Glutamatergic neuron (in vitro differentiated cells): ENCODE results near the gene ELF3. TPM values are rescaled to one million over a fixed set of nuclear protein-coding genes. Genes with fewer than 3 reads are reported as not detected.

Experiments used
- DNase-seq: peaks from one replicate; pipeline ENCODE4 v3.0.0; 2022
- H3K27ac Mint-ChIP-seq: one replicate; pipeline ENCODE4 v1.8.0; 2020; ENCODE audit warnings: mild to moderate bottlenecking, mixed read lengths, inconsistent platforms; ENCODE audit not compliant: unreplicated experiment
- H3K27me3 Mint-ChIP-seq: one replicate; pipeline ENCODE4 v1.8.0; 2020; ENCODE audit warnings: mild to moderate bottlenecking, moderate library complexity, mixed read lengths, inconsistent platforms; ENCODE audit not compliant: unreplicated experiment
- H3K36me3 Mint-ChIP-seq: one replicate; pipeline ENCODE4 v1.8.0; 2020; ENCODE audit warnings: mild to moderate bottlenecking, mixed read lengths, inconsistent platforms; ENCODE audit not compliant: unreplicated experiment
- H3K4me1 Mint-ChIP-seq: one replicate; pipeline ENCODE4 v1.8.0; 2020; ENCODE audit warnings: mild to moderate bottlenecking, low read depth, mixed read lengths, inconsistent platforms; ENCODE audit not compliant: unreplicated experiment
- H3K4me3 Mint-ChIP-seq: one replicate; pipeline ENCODE4 v1.8.0; 2020; ENCODE audit warnings: mild to moderate bottlenecking, mixed read lengths, inconsistent platforms; ENCODE audit not compliant: unreplicated experiment
- H3K9me3 Mint-ChIP-seq: one replicate; pipeline ENCODE4 v1.8.0; 2020; ENCODE audit warnings: mild to moderate bottlenecking, moderate library complexity, mixed read lengths, inconsistent platforms; ENCODE audit not compliant: unreplicated experiment
- total RNA-seq: library from RNA; stranded (reverse); fragmentation: NEBNext Ultra II Directional; extraction: Animal tissue kit (Norgen Biotek cat#: 25700); gene quantifications from one replicate; pipeline ENCODE4 v1.2.1, GENCODE V29; 2021; ENCODE audit not compliant: unreplicated experiment
- TF ChIP-seq, protein P1 (sequence below): fragments of 200-600 bp; sonication (generic); IDR thresholded peaks from one replicate; pipeline ENCODE4 v1.5.0; 2021; ENCODE audit not compliant: partially characterized antibody, unreplicated experiment

ELF3 gene
- total RNA-seq, 1 donor from 2014 or later: 0.96 TPM

DNA sequence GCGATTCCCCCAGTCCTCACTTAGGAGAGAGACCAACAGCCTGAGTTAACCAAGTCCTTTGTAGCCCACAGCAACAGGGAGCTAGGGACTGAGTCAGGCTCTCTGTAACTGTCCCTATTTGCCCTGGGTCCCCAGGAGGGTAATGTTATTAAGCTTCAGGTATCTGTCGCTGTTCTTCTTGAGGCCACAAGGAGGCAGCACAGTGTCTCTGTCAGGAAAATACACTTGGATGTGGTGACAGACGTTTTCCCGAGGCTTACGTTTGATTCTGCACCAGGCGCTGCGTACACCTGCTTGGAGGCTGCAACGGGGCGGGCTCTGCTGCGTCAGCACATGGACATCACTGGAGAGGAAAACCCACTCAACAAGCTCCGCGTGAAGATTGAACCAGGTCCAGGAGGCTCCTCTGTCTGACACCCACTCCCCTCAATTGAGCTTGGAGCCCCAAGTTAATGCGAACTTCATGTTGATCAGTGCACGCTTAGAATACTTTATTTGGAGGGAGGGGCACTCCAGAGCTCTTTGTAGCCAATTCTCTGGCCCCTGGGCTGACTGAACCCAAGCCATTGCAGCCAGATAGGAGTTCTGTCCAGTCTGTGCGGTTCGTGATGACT, 10.7 kb upstream of the ELF3 start:
- H3K9me3 Mint-ChIP-seq: no peaks in the 10 kb centered on the region
- H3K27ac Mint-ChIP-seq: no peak overlapping the region
- H3K4me1 Mint-ChIP-seq: no peaks in the 10 kb centered on the region
- H3K36me3 Mint-ChIP-seq: peaks cover 3% of the 10 kb centered on the region
- TF ChIP-seq, protein P1, sequence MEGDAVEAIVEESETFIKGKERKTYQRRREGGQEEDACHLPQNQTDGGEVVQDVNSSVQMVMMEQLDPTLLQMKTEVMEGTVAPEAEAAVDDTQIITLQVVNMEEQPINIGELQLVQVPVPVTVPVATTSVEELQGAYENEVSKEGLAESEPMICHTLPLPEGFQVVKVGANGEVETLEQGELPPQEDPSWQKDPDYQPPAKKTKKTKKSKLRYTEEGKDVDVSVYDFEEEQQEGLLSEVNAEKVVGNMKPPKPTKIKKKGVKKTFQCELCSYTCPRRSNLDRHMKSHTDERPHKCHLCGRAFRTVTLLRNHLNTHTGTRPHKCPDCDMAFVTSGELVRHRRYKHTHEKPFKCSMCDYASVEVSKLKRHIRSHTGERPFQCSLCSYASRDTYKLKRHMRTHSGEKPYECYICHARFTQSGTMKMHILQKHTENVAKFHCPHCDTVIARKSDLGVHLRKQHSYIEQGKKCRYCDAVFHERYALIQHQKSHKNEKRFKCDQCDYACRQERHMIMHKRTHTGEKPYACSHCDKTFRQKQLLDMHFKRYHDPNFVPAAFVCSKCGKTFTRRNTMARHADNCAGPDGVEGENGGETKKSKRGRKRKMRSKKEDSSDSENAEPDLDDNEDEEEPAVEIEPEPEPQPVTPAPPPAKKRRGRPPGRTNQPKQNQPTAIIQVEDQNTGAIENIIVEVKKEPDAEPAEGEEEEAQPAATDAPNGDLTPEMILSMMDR: peak; percentile 81
- peak; percentile 37 for DNase-seq
- no peak overlapping the region for H3K4me3 Mint-ChIP-seq
- peaks cover 6% of the 10 kb centered on the region for H3K27me3 Mint-ChIP-seq

DNA sequence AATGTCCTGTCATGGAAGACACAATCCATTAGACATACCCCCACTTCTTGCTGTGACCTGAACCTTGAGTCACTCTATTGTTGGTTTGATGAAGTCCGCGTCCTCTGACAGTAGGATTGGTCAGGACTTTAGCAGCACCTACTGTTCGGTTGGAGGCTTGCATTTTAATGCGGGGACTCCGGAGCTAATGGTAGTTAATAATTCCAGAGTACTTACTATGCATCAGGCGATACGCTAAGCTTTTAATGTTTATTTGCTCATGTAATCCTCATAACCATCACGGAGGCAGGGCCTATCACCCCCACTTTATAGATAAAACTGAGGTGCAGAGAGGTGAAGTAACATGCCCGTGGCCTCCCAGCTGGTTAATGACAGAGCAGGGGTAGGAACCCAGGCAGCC, 7.9 kb upstream of the ELF3 start:
- no peaks in the 10 kb centered on the region for H3K4me1 Mint-ChIP-seq
- no peaks in the 10 kb centered on the region for H3K9me3 Mint-ChIP-seq
- peaks cover 3% of the 10 kb centered on the region for H3K36me3 Mint-ChIP-seq
- peaks cover 7% of the 10 kb centered on the region for H3K27me3 Mint-ChIP-seq
- DNase-seq: no peak
- no peak overlapping the region for H3K4me3 Mint-ChIP-seq
- TF ChIP-seq, protein P1: no peak
- no peak overlapping the region for H3K27ac Mint-ChIP-seq

DNA sequence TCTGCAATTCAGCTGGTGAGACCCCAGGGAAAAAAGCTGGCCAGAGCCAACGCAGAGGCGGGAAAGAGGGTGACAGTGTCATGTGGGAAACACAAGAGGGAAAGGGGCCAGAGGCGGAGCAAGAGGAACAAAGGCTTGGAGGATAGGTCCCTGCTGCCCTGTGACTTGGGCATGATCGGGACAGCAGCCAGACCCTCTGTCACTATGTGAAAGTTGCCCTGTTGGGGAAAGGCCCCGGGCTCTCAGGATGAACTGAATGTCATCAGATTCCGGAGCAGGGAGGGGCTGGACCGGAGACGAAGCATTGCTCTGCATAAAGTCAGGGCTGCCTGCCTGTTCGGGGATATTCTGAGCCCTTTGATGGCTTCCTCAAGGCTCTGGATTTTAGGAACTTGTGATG, 5.7 kb upstream of the ELF3 start:
- DNase-seq: no peak
- Mint-ChIP-seq H3K27me3 (peaks cover 9% of the 10 kb centered on the region), H3K27ac (no peak overlapping the region), H3K4me1 (no peaks in the 10 kb centered on the region), H3K36me3 (peaks cover 3% of the 10 kb centered on the region), H3K4me3 (no peak overlapping the region), H3K9me3 (peaks cover 3% of the 10 kb centered on the region)
- TF ChIP-seq, protein P1: no peak

DNA sequence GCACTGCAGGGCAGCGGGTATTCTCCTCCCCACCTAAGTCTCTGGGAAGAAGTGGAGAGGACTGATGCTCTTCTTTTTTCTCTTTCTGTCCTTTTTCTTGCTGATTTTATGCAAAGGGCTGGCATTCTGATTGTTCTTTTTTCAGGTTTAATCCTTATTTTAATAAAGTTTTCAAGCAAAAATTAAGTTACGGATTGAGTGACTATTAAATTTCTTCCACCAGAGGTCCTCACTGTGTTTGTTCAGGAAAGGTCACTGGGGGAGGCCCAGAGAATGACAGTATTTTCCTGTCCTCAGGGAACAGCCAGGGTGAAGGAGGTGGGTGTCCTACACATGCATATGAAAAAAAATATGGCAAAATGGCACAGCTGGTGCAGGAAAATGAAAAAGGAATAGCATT, 4.4 kb upstream of the ELF3 start:
- no peaks in the 10 kb centered on the region for H3K4me1 Mint-ChIP-seq
- DNase-seq: no peak
- peaks cover 3% of the 10 kb centered on the region for H3K36me3 Mint-ChIP-seq
- peaks cover 3% of the 10 kb centered on the region for H3K9me3 Mint-ChIP-seq
- H3K4me3 Mint-ChIP-seq: no peak overlapping the region
- peaks cover 9% of the 10 kb centered on the region for H3K27me3 Mint-ChIP-seq
- no peak overlapping the region for H3K27ac Mint-ChIP-seq
- TF ChIP-seq, protein P1: peak; percentile 18

DNA sequence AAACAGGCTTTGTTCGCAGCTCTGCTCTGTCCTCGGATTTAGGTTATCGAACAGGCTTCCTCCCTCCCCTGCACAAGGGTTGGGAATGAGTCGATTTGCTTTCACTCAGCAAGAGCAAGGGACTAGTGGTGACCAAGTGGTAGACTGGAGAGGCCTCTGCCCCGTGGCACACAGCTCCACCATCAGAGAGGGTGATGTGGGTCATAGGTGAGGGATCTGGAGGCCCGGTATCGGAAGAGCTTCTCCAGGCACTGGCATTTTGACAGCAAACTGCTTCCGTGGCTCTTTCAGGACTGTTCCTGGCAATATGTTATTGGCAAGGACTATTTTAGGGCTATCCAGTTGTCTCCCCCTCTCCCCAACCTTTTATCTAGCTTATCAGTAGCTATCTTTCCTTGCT, 3.1 kb upstream of the ELF3 start:
- H3K36me3 Mint-ChIP-seq: peaks cover 3% of the 10 kb centered on the region
- H3K4me1 Mint-ChIP-seq: no peaks in the 10 kb centered on the region
- H3K27ac Mint-ChIP-seq: no peak overlapping the region
- H3K4me3 Mint-ChIP-seq: no peak overlapping the region
- H3K27me3 Mint-ChIP-seq: peaks cover 9% of the 10 kb centered on the region
- TF ChIP-seq, protein P1: no peak
- no peak for DNase-seq
- H3K9me3 Mint-ChIP-seq: peaks cover 3% of the 10 kb centered on the region
